GM12892 (cell line): ENCODE results near the gene MYADML2.

Experiments
- POLR2A ChIP-seq: IDR thresholded peaks from 2 replicates; pipeline ENCODE4 v1.6.1; 2011; ENCODE audit warnings: low read depth, low read length, control low read depth
- POLR2AphosphoS5 ChIP-seq: IDR thresholded peaks from 2 replicates; pipeline ENCODE4 v1.6.1; 2011; ENCODE audit warnings: low read depth, low read length, control low read depth
- TAF1 ChIP-seq: IDR thresholded peaks from 2 replicates; pipeline ENCODE4 v1.6.1; 2011; ENCODE audit warnings: low read depth, mild to moderate bottlenecking, control low read depth, low read length, borderline replicate concordance

GRCh38 chr17:81924557-81925532 lies 22.2 kb downstream of the MYADML2 start:
- TF ChIP-seq POLR2A (no peak), TAF1 (no peak), POLR2AphosphoS5 (no peak)
